ENCODE data around the gene FZD2.

FZD2 gene

GRCh38 chr17:44556166-44556831 lies 985 bp upstream of the FZD2 start:
- peak overlapping the region; percentile 76 for H3K18ac ChIP-seq (ENCODE audit: low read length)
- H3K14ac ChIP-seq (ENCODE audit: low read length) = peak overlapping the region; percentile 59
- peak overlapping the region; percentile 39 for H3K4me3 ChIP-seq (ENCODE audit: low read depth, low read length)
- H3K23ac ChIP-seq (ENCODE audit: low read length) = no peak overlapping the region
- peak overlapping the region; percentile 93 for H2AK5ac ChIP-seq (ENCODE audit: low read length)
- H3K27ac ChIP-seq (ENCODE audit: low read depth, low read length) = peak overlapping the region; percentile 77
- H3K79me2 ChIP-seq (ENCODE audit: control insufficient read depth, insufficient read depth, low read length, poor library complexity) = peaks cover 4% of the 10 kb centered on the region
- H3K4me2 ChIP-seq (ENCODE audit: low read length) = peak overlapping the region; percentile 83
- DNase-seq = peak in 1 of 2 donors; percentile 31
- peak overlapping the region; percentile 85 for H2BK12ac ChIP-seq (ENCODE audit: low read length)
- peak overlapping the region; percentile 55 for H3K4ac ChIP-seq (ENCODE audit: low read depth, low read length)
- H3K9ac ChIP-seq (ENCODE audit: low read length) = peak overlapping the region; percentile 24
- peak overlapping the region; percentile 98 for H2BK120ac ChIP-seq (ENCODE audit: insufficient read depth, low read length, poor library complexity)
- H3K27me3 ChIP-seq (ENCODE audit: insufficient read depth, low read length) = peaks cover 20% of the 10 kb centered on the region
- WGBS (ENCODE audit: extremely low coverage, insufficient coverage, insufficient read length) = no CpG with 5 or more reads among the region's 28 CpGs
- H3K9me3 ChIP-seq (ENCODE audit: insufficient read depth, low read depth, low read length) = peaks cover 11% of the 10 kb centered on the region
- H2AFZ ChIP-seq (ENCODE audit: insufficient read depth, low read length, poor library complexity) = peak overlapping the region; percentile 81
- H4K8ac ChIP-seq (ENCODE audit: low read depth, low read length) = peak overlapping the region; percentile 92
- peak overlapping the region; percentile 89 for H2BK5ac ChIP-seq (ENCODE audit: low read depth, low read length, poor library complexity)
- H3K36me3 ChIP-seq (ENCODE audit: control insufficient read depth in 1 of 2, insufficient read depth in 2 of 2, low read length in 2 of 2) = peaks cover 4 to 8% of the 10 kb centered on the region in 2 experiments
- H3K4me1 ChIP-seq (ENCODE audit: control insufficient read depth in 1 of 2, insufficient read depth in 2 of 2, low read length in 2 of 2) = peaks cover 15 to 24% of the 10 kb centered on the region in 2 experiments
- H4K12ac ChIP-seq (ENCODE audit: low read depth, low read length) = peak overlapping the region; percentile 94
- H3K79me1 ChIP-seq (ENCODE audit: low read length) = peaks cover 19% of the 10 kb centered on the region
- H4K91ac ChIP-seq (ENCODE audit: low read depth, low read length) = peak overlapping the region; percentile 95

GRCh38 chr17:44557651-44558285 lies 484 bp downstream of the FZD2 start:
- Histone ChIP-seq H3K27me3 (ENCODE audit: insufficient read depth, low read length) (peaks cover 20% of the 10 kb centered on the region), H2BK5ac (ENCODE audit: low read depth, low read length, poor library complexity) (no peak overlapping the region), H3K27ac (ENCODE audit: low read depth, low read length) (peak overlapping the region; percentile 7), H3K9me3 (ENCODE audit: insufficient read depth, low read depth, low read length) (peaks cover 11% of the 10 kb centered on the region), H2AFZ (ENCODE audit: insufficient read depth, low read length, poor library complexity) (peak overlapping the region; percentile 27), H3K79me2 (ENCODE audit: control insufficient read depth, insufficient read depth, low read length, poor library complexity) (peaks cover 4% of the 10 kb centered on the region), H4K91ac (ENCODE audit: low read depth, low read length) (peak overlapping the region; percentile 72), H3K4me2 (ENCODE audit: low read length) (peak overlapping the region; percentile 91), H3K23ac (ENCODE audit: low read length) (no peak overlapping the region), H2AK5ac (ENCODE audit: low read length) (no peak overlapping the region), H4K12ac (ENCODE audit: low read depth, low read length) (no peak overlapping the region), H3K18ac (ENCODE audit: low read length) (peak overlapping the region; percentile 21), H2BK12ac (ENCODE audit: low read length) (no peak overlapping the region), H3K79me1 (ENCODE audit: low read length) (peaks cover 19% of the 10 kb centered on the region), H3K4ac (ENCODE audit: low read depth, low read length) (peak overlapping the region; percentile 0), H3K4me3 (ENCODE audit: low read depth, low read length) (peak overlapping the region; percentile 76), H2BK120ac (ENCODE audit: insufficient read depth, low read length, poor library complexity) (peak overlapping the region; percentile 39), H3K4me1 (ENCODE audit: control insufficient read depth in 1 of 2, insufficient read depth in 2 of 2, low read length in 2 of 2) (peaks cover 18 to 29% of the 10 kb centered on the region in 2 experiments), H3K36me3 (ENCODE audit: control insufficient read depth in 1 of 2, insufficient read depth in 2 of 2, low read length in 2 of 2) (peaks cover 4 to 8% of the 10 kb centered on the region in 2 experiments), H4K8ac (ENCODE audit: low read depth, low read length) (peak overlapping the region; percentile 24), H3K14ac (ENCODE audit: low read length) (peak overlapping the region; percentile 16), H3K9ac (ENCODE audit: low read length) (peak overlapping the region; percentile 64)
- DNase-seq = peak; percentile 27 to 62
- WGBS (ENCODE audit: extremely low coverage, insufficient coverage, insufficient read length) = no CpG with 5 or more reads among the region's 69 CpGs

GRCh38 chr17:44558334-44558709 lies 1.0 kb downstream of the FZD2 start:
- Histone ChIP-seq H3K79me1 (ENCODE audit: low read length) (peaks cover 19% of the 10 kb centered on the region), H2BK120ac (ENCODE audit: insufficient read depth, low read length, poor library complexity) (no peak overlapping the region), H4K8ac (ENCODE audit: low read depth, low read length) (peak overlapping the region; percentile 24), H2BK5ac (ENCODE audit: low read depth, low read length, poor library complexity) (no peak overlapping the region), H3K9ac (ENCODE audit: low read length) (no peak overlapping the region), H3K4me3 (ENCODE audit: low read depth, low read length) (peak overlapping the region; percentile 76), H2AFZ (ENCODE audit: insufficient read depth, low read length, poor library complexity) (no peak overlapping the region), H3K14ac (ENCODE audit: low read length) (peak overlapping the region; percentile 27), H3K18ac (ENCODE audit: low read length) (peak overlapping the region; percentile 21), H3K23ac (ENCODE audit: low read length) (no peak overlapping the region), H2BK12ac (ENCODE audit: low read length) (no peak overlapping the region), H3K4me2 (ENCODE audit: low read length) (peak overlapping the region; percentile 91), H3K4ac (ENCODE audit: low read depth, low read length) (no peak overlapping the region), H3K36me3 (ENCODE audit: control insufficient read depth in 1 of 2, insufficient read depth in 2 of 2, low read length in 2 of 2) (peaks cover 4 to 8% of the 10 kb centered on the region in 2 experiments), H2AK5ac (ENCODE audit: low read length) (no peak overlapping the region), H4K12ac (ENCODE audit: low read depth, low read length) (no peak overlapping the region), H3K4me1 (ENCODE audit: control insufficient read depth in 1 of 2, insufficient read depth in 2 of 2, low read length in 2 of 2) (peaks cover 18 to 29% of the 10 kb centered on the region in 2 experiments), H3K79me2 (ENCODE audit: control insufficient read depth, insufficient read depth, low read length, poor library complexity) (peaks cover 4% of the 10 kb centered on the region), H3K27ac (ENCODE audit: low read depth, low read length) (no peak overlapping the region), H3K27me3 (ENCODE audit: insufficient read depth, low read length) (peaks cover 20% of the 10 kb centered on the region), H4K91ac (ENCODE audit: low read depth, low read length) (peak overlapping the region; percentile 72), H3K9me3 (ENCODE audit: insufficient read depth, low read depth, low read length) (peaks cover 11% of the 10 kb centered on the region)
- no peak for DNase-seq
- no CpG with 5 or more reads among the region's 31 CpGs for WGBS (ENCODE audit: extremely low coverage, insufficient coverage, insufficient read length)

GRCh38 chr17:44558710-44559633 lies 1.7 kb downstream of the FZD2 start:
- H4K12ac ChIP-seq (ENCODE audit: low read depth, low read length) = no peak overlapping the region
- no peak overlapping the region for H2BK12ac ChIP-seq (ENCODE audit: low read length)
- H3K9ac ChIP-seq (ENCODE audit: low read length) = no peak overlapping the region
- H3K36me3 ChIP-seq (ENCODE audit: control insufficient read depth in 1 of 2, insufficient read depth in 2 of 2, low read length in 2 of 2) = peaks cover 4 to 8% of the 10 kb centered on the region in 2 experiments
- DNase-seq = no peak
- no peak overlapping the region for H4K91ac ChIP-seq (ENCODE audit: low read depth, low read length)
- peaks cover 4% of the 10 kb centered on the region for H3K79me2 ChIP-seq (ENCODE audit: control insufficient read depth, insufficient read depth, low read length, poor library complexity)
- H2AFZ ChIP-seq (ENCODE audit: insufficient read depth, low read length, poor library complexity) = no peak overlapping the region
- H3K18ac ChIP-seq (ENCODE audit: low read length) = no peak overlapping the region
- H3K27ac ChIP-seq (ENCODE audit: low read depth, low read length) = no peak overlapping the region
- peaks cover 20% of the 10 kb centered on the region for H3K27me3 ChIP-seq (ENCODE audit: insufficient read depth, low read length)
- H3K9me3 ChIP-seq (ENCODE audit: insufficient read depth, low read depth, low read length) = peaks cover 11% of the 10 kb centered on the region
- H3K4me2 ChIP-seq (ENCODE audit: low read length) = peak overlapping the region; percentile 91
- no peak overlapping the region for H3K14ac ChIP-seq (ENCODE audit: low read length)
- H2BK5ac ChIP-seq (ENCODE audit: low read depth, low read length, poor library complexity) = no peak overlapping the region
- H3K23ac ChIP-seq (ENCODE audit: low read length) = no peak overlapping the region
- H2BK120ac ChIP-seq (ENCODE audit: insufficient read depth, low read length, poor library complexity) = no peak overlapping the region
- H3K4me1 ChIP-seq (ENCODE audit: control insufficient read depth in 1 of 2, insufficient read depth in 2 of 2, low read length in 2 of 2) = peaks cover 18 to 29% of the 10 kb centered on the region in 2 experiments
- H2AK5ac ChIP-seq (ENCODE audit: low read length) = no peak overlapping the region
- H3K4me3 ChIP-seq (ENCODE audit: low read depth, low read length) = peak overlapping the region; percentile 76
- H4K8ac ChIP-seq (ENCODE audit: low read depth, low read length) = no peak overlapping the region
- no peak overlapping the region for H3K4ac ChIP-seq (ENCODE audit: low read depth, low read length)
- peaks cover 19% of the 10 kb centered on the region for H3K79me1 ChIP-seq (ENCODE audit: low read length)
- WGBS (ENCODE audit: extremely low coverage, insufficient coverage, insufficient read length) = no CpG with 5 or more reads among the region's 74 CpGs

All from trophoblast cell (in vitro differentiated cells and primary cell).